ENCODE results near the gene MCRS1.

DNA sequence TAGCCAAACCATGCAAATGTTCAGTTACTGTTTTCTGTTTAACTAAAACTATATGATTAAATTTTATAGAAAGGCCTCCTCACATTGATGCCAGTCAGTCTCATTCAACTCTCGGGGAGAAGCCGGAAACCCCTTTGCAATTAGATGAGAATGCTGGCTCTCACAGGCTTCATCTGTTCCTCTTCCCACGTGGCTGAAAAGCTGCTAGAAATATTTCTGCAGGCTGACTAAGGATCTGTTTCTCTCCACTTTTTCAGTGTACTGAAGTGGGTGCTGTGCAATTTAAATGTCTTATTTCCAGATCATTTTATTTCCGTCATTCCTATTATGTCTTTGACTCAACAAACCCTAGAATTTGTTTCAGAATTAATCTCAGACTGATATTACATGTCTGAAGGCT is 46.6 kb downstream of the MCRS1 start:
- TF ChIP-seq ZNF274 (IDR thresholded peaks at IDR 0.05; ENCODE audit: low read depth, low read length) (no peak), YY1 (IDR thresholded peaks at IDR 0.05; ENCODE audit: insufficient read depth, insufficient read length) (no peak), SUZ12 (IDR thresholded peaks at IDR 0.05; ENCODE audit: extremely low read depth, insufficient read depth, insufficient read length) (no peak)

Data from NT2/D1 (cell line).